ENCODE data around the gene ERLIN1. TPM values are rescaled to one million over a fixed set of nuclear protein-coding genes. Genes with fewer than 3 reads are reported as not detected.

Gene ERLIN1
- polyA plus RNA-seq, 1 donor (not counting 4 experiments of a cell fraction or from before 2014, with no cell fraction given) = 45.6 TPM

GRCh38 chr10:100154666-100155065 is 31.2 kb downstream of the ERLIN1 start:
- no peak overlapping the region for H3K4me3 ChIP-seq (ENCODE audit: control insufficient read depth in 2 of 3, extremely low read depth in 1 of 3, insufficient read depth in 2 of 3, low read depth in 1 of 3, low read length in 3 of 3)
- H3K9ac ChIP-seq (ENCODE audit: control insufficient read depth, extremely low read depth, insufficient read depth, low read length) = no peak overlapping the region
- H3K9me1 ChIP-seq (ENCODE audit: control insufficient read depth, extremely low read depth, insufficient read depth, low read length) = no peaks in the 10 kb centered on the region
- no peak overlapping the region for H3K27ac ChIP-seq (ENCODE audit: control insufficient read depth, insufficient read depth, low read length)
- no peaks in the 10 kb centered on the region for H4K20me1 ChIP-seq (ENCODE audit: control insufficient read depth, extremely low read depth, insufficient read depth, low read length)
- TF ChIP-seq CTCF (optimal IDR thresholded peaks at IDR 0.05 in 1 of 3, IDR thresholded peaks at IDR 0.05 in 1 of 3, conservative IDR thresholded peaks at IDR 0.05 in 1 of 3; ENCODE audit: extremely low read depth in 1 of 3, insufficient read depth in 2 of 3, low read length in 3 of 3) (no peak), EZH2 (IDR thresholded peaks at IDR 0.05; ENCODE audit: low read length) (no peak)
- no peak overlapping the region for H3K4me2 ChIP-seq (ENCODE audit: control insufficient read depth, extremely low read depth, insufficient read depth, low read depth, low read length)
- no peak overlapping the region for H2AFZ ChIP-seq (ENCODE audit: control insufficient read depth, low read length)
- H3K27me3 ChIP-seq (ENCODE audit: control insufficient read depth, extremely low read depth, insufficient read depth, low read length) = no peaks in the 10 kb centered on the region
- peaks cover 25% of the 10 kb centered on the region for H3K4me1 ChIP-seq (ENCODE audit: control insufficient read depth, extremely low read depth, insufficient read depth, low read length)
- H3K9me3 ChIP-seq (ENCODE audit: control insufficient read depth, low read depth, low read length) = no peaks in the 10 kb centered on the region
- FAIRE-seq (no peak), DNase-seq (ENCODE audit: low read depth, low spot score) (no peak)
- H3K36me3 ChIP-seq (ENCODE audit: control insufficient read depth in 2 of 2, extremely low read depth in 1 of 2, insufficient read depth in 2 of 2, low read length in 2 of 2) = peaks cover 8 to 46% of the 10 kb centered on the region in 2 experiments
- H3K79me2 ChIP-seq (ENCODE audit: control insufficient read depth, insufficient read depth, low read length) = no peaks in the 10 kb centered on the region
- dilution Hi-C loops (cut with MboI; ENCODE audit: extremely low pct_ligation_motif_present, low sequenced_read_pairs) = no loop called here

GRCh38 chr10:100153239-100153825 is 32.5 kb downstream of the ERLIN1 start:
- Histone ChIP-seq H3K9me1 (ENCODE audit: control insufficient read depth, extremely low read depth, insufficient read depth, low read length) (no peaks in the 10 kb centered on the region), H3K4me2 (ENCODE audit: control insufficient read depth, extremely low read depth, insufficient read depth, low read depth, low read length) (peak overlapping the region; percentile 6), H3K27me3 (ENCODE audit: control insufficient read depth, extremely low read depth, insufficient read depth, low read length) (no peaks in the 10 kb centered on the region), H3K9ac (ENCODE audit: control insufficient read depth, extremely low read depth, insufficient read depth, low read length) (no peak overlapping the region), H3K27ac (ENCODE audit: control insufficient read depth, insufficient read depth, low read length) (peak overlapping the region; percentile 23), H3K4me1 (ENCODE audit: control insufficient read depth, extremely low read depth, insufficient read depth, low read length) (peaks cover 37% of the 10 kb centered on the region), H2AFZ (ENCODE audit: control insufficient read depth, low read length) (no peak overlapping the region), H4K20me1 (ENCODE audit: control insufficient read depth, extremely low read depth, insufficient read depth, low read length) (no peaks in the 10 kb centered on the region), H3K9me3 (ENCODE audit: control insufficient read depth, low read depth, low read length) (no peaks in the 10 kb centered on the region), H3K79me2 (ENCODE audit: control insufficient read depth, insufficient read depth, low read length) (no peaks in the 10 kb centered on the region), H3K36me3 (ENCODE audit: control insufficient read depth in 2 of 2, extremely low read depth in 1 of 2, insufficient read depth in 2 of 2, low read length in 2 of 2) (peaks cover 8 to 43% of the 10 kb centered on the region in 2 experiments), H3K4me3 (ENCODE audit: control insufficient read depth in 2 of 3, extremely low read depth in 1 of 3, insufficient read depth in 2 of 3, low read depth in 1 of 3, low read length in 3 of 3) (no peak overlapping the region)
- FAIRE-seq (no peak), DNase-seq (ENCODE audit: low read depth, low spot score) (no peak)
- dilution Hi-C loops (cut with MboI; ENCODE audit: extremely low pct_ligation_motif_present, low sequenced_read_pairs) = no loop called here
- TF ChIP-seq EZH2 (IDR thresholded peaks at IDR 0.05; ENCODE audit: low read length) = no peak
- no peak for TF ChIP-seq CTCF (optimal IDR thresholded peaks at IDR 0.05 in 1 of 3, IDR thresholded peaks at IDR 0.05 in 1 of 3, conservative IDR thresholded peaks at IDR 0.05 in 1 of 3; ENCODE audit: extremely low read depth in 1 of 3, insufficient read depth in 2 of 3, low read length in 3 of 3)

Data from keratinocyte (primary cell).